OCI-LY1 (cell line): ENCODE data around the gene RPS6KA2.

ENCODE experiments used
- EZH2 ChIP-seq: fragments of 200-600 bp; sonication (generic), shearing (Covaris generic); IDR thresholded peaks from 2 replicates; pipeline ENCODE4 v1.8.0; 2017; ENCODE audit warnings: borderline replicate concordance, mixed run types, mild to moderate bottlenecking, antibody characterized with exemption, low read length, moderate library complexity, mixed read lengths
- TF ChIP-seq, protein P1 (sequence below): fragments of 200-600 bp; sonication (generic), shearing (Covaris generic); IDR thresholded peaks from 2 replicates; pipeline ENCODE4 v1.5.1; 2017; ENCODE audit warnings: mild to moderate bottlenecking, antibody characterized with exemption, low read length, moderate library complexity, mixed read lengths

DNA sequence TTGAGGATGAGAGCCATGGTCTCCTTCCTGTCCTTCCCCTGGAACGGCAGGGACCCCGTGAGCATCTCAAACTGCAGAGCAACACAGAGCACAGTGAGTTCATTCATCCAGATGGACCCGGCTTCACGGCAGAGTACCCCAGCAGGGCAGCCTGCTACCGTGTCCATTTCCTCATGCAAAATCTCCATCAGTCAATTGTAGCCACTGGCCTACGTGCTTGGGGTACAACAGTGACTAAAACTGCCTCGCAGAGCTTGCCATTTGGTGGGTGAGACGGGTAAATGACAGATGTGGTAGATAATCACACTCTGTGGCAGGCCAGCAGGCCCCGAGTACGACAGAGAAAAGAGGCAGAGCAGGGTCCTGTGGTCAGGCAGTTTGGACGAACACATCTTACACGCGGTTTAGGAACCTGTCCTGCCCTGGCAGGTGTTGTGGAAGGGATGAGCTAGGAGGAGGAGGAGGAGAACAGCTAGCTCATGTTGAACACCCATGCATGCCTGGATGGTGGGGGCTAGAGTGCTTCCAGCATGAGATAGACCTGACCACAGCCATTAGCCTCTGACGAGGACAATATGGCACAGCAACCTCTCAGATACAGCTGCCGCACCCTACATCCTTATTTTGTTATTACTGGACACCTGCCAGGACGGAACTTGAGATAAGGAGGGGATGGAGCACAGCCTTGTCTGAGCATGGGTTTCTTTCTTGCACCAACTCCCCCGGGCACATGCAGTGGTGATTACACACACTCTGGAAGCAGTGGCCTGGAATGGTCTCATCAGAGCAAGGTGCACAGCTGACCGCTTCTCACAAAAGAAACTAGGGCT is 136.2 kb downstream of the RPS6KA2 start:
- TF ChIP-seq, protein P1, sequence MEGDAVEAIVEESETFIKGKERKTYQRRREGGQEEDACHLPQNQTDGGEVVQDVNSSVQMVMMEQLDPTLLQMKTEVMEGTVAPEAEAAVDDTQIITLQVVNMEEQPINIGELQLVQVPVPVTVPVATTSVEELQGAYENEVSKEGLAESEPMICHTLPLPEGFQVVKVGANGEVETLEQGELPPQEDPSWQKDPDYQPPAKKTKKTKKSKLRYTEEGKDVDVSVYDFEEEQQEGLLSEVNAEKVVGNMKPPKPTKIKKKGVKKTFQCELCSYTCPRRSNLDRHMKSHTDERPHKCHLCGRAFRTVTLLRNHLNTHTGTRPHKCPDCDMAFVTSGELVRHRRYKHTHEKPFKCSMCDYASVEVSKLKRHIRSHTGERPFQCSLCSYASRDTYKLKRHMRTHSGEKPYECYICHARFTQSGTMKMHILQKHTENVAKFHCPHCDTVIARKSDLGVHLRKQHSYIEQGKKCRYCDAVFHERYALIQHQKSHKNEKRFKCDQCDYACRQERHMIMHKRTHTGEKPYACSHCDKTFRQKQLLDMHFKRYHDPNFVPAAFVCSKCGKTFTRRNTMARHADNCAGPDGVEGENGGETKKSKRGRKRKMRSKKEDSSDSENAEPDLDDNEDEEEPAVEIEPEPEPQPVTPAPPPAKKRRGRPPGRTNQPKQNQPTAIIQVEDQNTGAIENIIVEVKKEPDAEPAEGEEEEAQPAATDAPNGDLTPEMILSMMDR = no peak
- no peak for TF ChIP-seq EZH2
